Measurements from ENCODE around the gene WNT7B. TPM values are rescaled to one million over a fixed set of nuclear protein-coding genes. Genes with fewer than 3 reads are reported as not detected.

WNT7B gene
- total RNA-seq, 1 experiment from 2014 or later, result 5.6 TPM

DNA sequence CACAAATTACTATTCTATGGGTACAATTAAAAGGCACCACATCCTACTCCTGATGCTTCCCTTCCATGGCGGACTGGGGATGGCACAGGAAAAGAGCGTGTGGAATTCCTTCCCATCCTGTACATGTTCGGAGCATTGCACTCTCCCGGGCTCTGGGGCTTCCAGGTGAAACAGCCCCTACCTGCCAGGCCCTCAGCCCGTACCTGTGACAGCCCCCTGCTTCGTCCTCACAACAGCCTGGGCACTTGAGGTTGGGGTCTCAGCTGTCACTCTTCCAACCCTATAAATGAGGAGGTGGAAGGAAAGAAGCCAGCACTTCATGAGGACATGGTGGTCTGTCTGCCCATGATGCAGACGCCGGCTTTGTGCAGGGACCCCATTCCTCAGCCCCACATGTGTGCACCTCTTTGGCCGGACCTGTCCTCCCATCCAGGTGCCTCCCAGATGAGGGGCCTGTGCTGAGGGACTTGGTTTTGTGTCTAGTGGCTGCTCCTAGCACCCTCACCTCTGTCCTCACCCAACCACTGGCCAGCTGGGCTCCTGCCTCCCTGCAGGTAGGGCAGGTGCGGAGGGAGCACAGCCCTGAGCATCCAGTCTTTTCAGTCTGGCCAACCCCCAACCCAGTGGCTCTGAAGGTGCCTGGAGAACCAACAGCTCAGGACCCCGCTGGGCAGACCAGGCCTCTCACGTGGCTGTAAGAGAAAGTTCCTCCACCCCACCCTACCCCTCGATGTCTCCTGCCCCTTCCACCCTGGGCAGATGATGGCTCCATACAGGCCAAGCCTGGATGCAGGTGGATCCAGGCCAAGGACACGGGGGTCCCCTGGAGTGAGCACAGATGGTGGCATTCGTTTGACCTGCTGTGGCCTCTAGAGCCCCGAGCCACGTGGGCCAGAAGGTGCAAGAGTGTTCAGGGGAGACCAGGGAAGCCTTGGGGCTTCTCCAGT lies 23.4 kb upstream of the WNT7B start:
- DNase-seq, result no peak

DNA sequence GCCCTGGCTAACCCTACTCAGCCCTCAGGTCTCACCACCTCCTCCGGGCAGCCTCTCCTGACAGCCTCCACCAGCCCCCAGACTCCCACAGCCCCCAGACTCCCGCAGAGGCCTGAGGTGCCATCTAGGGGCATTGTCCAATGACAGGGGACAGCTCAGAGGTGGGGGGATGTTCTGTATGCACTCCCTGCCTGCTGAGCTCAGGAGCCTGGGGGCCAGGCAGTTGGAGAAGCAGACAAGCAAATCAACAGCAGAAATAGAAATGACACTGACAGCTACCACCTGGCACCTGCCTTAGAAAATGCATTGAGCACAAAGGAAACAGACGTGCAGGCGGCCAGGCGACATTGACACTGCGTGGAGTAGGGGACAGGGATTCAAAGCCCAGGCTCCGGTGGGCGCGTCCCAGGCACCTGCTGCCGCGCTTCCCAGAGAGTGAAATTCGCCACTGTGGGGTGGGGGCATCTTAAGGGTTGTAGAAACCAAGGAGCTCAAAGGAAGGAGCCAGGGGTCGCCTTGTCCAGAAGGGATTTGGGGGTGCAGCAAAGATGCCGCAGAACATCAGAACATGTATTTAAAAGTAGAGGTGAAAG lies 22.5 kb upstream of the WNT7B start:
- Histone ChIP-seq H3K4me3 (no peak overlapping the region), H3K36me3 (no peaks in the 10 kb centered on the region), H3K27me3 (no peaks in the 10 kb centered on the region), H3K9me3 (no peaks in the 10 kb centered on the region)
- DNase-seq, result no peak

More for the DNA sequence above, 23.4 kb upstream of the WNT7B start:
- Histone ChIP-seq H3K4me3 (no peak overlapping the region), H3K36me3 (no peaks in the 10 kb centered on the region), H3K27me3 (no peaks in the 10 kb centered on the region), H3K9me3 (no peaks in the 10 kb centered on the region)

GRCh38 chr22:45998638-45999378 lies 21.8 kb upstream of the WNT7B start:
- H3K36me3 ChIP-seq, result no peaks in the 10 kb centered on the region
- no peaks in the 10 kb centered on the region for H3K27me3 ChIP-seq
- no peaks in the 10 kb centered on the region for H3K9me3 ChIP-seq
- H3K4me3 ChIP-seq, result no peak overlapping the region
- no peak for DNase-seq

DNA sequence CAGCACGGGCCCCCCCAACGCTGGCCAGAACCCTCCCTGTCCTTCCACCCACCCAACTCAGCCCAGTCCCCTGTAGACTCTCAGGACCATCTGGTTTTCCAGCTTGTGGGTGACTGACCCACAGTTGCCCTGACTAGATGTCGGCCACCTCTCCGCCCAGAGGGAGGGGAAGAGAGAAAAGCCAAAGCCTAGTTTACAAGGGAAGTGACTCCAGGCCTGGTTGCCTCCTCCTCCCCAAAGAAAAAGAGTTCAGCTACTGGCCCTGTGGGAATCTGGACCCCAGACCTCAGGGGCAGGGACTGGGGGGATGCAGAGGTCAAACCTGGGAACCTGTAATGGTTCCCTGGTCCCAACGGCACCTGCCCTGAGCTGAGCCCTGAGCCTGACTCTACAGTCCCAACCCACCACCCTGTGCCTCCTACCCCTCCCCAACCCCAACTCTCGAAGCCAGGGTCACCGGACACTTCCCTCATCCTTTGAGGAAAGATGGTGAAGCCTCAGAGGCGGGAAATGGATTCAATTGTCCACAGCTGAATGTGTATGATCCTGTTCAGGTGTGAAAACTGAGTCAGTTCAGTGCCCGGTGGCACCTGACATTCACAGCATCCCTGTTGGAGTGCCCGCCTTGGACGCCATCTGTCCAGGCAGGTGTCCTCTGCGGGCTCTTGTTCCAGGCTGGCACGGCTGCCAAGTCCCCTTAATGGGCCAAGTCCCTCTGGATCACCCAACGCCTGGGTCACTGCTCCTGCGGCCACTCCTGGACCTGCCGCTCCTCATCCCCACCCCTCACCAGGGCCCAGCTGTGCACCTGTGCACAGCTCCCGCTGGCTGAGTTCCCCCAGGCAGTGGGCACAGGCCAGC lies 21.0 kb upstream of the WNT7B start:
- Histone ChIP-seq H3K9me3 (no peaks in the 10 kb centered on the region), H3K4me3 (0 out of 2 replicates have a peak overlapping the region, but pooled peaks have one; percentile 4), H3K36me3 (no peaks in the 10 kb centered on the region), H3K27me3 (no peaks in the 10 kb centered on the region)
- DNase-seq, result no peak

- H3K27me3 ChIP-seq, result no peaks in the 10 kb centered on the region
- DNase-seq, result peak; percentile 97
- no peaks in the 10 kb centered on the region for H3K9me3 ChIP-seq
- no peaks in the 10 kb centered on the region for H3K36me3 ChIP-seq
- H3K4me3 ChIP-seq, result 0 out of 2 replicates have a peak overlapping the region, but pooled peaks have one; percentile 4
Measured at GRCh38 chr22:45997077-45997776, 20.3 kb upstream of the WNT7B start.

DNA sequence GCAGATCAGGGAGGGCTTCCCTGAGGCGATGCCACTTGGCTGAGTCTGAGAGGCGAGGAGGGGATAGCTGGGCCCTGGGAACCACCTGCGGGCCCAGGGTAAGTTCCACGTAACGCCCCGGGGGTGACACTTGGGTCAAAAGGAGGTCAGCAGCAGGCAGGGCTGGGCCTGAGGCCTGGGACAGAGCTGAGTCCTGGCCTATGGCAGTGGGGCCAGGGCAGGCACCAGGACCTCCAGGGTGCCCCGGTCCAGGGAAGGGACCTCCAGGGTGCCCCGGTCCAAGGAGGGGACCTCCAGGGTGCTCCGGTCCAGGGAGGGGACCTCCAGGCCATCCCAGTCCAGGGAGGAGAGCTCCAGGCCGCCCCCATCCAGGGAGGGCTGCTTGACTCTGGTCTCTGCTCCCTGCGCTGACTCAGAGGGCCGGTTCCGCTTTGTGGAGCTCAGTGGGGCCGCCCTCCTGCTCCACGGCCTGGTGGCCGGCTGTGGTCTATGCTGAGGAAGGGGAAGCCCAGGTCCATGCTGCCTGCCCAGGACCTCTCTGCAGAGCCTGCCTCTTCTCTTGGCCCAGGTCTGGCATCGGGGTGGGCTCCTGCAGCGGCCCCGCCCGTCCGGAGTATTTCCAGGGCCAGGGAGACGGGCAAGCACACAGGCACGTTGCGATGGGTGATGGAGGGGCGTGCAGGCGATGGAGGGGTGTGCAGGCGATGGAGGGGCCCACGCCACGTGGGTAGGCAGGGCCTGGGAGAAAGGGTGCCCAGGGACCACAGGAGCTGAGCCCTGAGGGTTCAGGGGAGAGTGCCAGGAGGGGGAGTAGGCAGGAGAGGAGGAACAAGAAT lies 19.5 kb upstream of the WNT7B start:
- Histone ChIP-seq H3K27me3 (no peaks in the 10 kb centered on the region), H3K9me3 (no peaks in the 10 kb centered on the region), H3K36me3 (no peaks in the 10 kb centered on the region), H3K4me3 (no peak overlapping the region)
- DNase-seq, result peak; percentile 43

- DNase-seq, result no peak
- no peaks in the 10 kb centered on the region for H3K27me3 ChIP-seq
- no peaks in the 10 kb centered on the region for H3K9me3 ChIP-seq
- no peaks in the 10 kb centered on the region for H3K36me3 ChIP-seq
- H3K4me3 ChIP-seq, result no peak overlapping the region
Measured at GRCh38 chr22:45995405-45996101, 18.6 kb upstream of the WNT7B start.

- no peaks in the 10 kb centered on the region for H3K36me3 ChIP-seq
- no peaks in the 10 kb centered on the region for H3K9me3 ChIP-seq
- no peak overlapping the region for H3K4me3 ChIP-seq
- peak; percentile 73 for DNase-seq
- no peaks in the 10 kb centered on the region for H3K27me3 ChIP-seq
Measured at GRCh38 chr22:45994491-45995404, 17.8 kb upstream of the WNT7B start.

- Histone ChIP-seq H3K36me3 (no peaks in the 10 kb centered on the region), H3K27me3 (no peaks in the 10 kb centered on the region), H3K9me3 (no peaks in the 10 kb centered on the region), H3K4me3 (no peak overlapping the region)
- no peak for DNase-seq
Measured at GRCh38 chr22:45993841-45994240, 16.9 kb upstream of the WNT7B start.

- no peaks in the 10 kb centered on the region for H3K9me3 ChIP-seq
- H3K4me3 ChIP-seq, result no peak overlapping the region
- H3K27me3 ChIP-seq, result no peaks in the 10 kb centered on the region
- H3K36me3 ChIP-seq, result no peaks in the 10 kb centered on the region
- no peak for DNase-seq
Measured at GRCh38 chr22:45993143-45993692, 16.3 kb upstream of the WNT7B start.

- Histone ChIP-seq H3K9me3 (no peaks in the 10 kb centered on the region), H3K27me3 (no peaks in the 10 kb centered on the region), H3K4me3 (no peak overlapping the region), H3K36me3 (no peaks in the 10 kb centered on the region)
- DNase-seq, result no peak
Measured at GRCh38 chr22:45992737-45993136, 15.8 kb upstream of the WNT7B start.

DNA sequence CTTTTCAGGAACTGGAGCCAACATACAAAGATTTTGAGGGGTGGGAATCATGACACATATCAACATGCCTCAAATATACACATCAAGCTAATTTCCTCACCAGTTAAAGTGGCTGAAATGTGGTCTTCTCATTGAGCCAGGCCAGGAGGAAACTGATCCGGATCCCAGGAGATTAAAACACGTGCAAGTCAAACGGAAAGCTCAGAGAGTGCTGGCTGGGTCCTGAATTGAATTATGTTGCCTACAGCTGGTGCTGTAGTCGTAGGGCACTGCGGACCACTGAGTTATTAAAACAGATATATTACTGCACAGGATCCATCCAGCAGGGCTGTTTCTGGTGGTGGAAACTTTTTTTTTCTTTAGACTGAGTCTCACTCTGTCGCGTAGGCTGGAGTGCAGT lies 14.1 kb upstream of the WNT7B start:
- DNase-seq, result no peak
- Histone ChIP-seq H3K4me3 (no peak overlapping the region), H3K27me3 (no peaks in the 10 kb centered on the region), H3K9me3 (no peaks in the 10 kb centered on the region), H3K36me3 (no peaks in the 10 kb centered on the region)

DNA sequence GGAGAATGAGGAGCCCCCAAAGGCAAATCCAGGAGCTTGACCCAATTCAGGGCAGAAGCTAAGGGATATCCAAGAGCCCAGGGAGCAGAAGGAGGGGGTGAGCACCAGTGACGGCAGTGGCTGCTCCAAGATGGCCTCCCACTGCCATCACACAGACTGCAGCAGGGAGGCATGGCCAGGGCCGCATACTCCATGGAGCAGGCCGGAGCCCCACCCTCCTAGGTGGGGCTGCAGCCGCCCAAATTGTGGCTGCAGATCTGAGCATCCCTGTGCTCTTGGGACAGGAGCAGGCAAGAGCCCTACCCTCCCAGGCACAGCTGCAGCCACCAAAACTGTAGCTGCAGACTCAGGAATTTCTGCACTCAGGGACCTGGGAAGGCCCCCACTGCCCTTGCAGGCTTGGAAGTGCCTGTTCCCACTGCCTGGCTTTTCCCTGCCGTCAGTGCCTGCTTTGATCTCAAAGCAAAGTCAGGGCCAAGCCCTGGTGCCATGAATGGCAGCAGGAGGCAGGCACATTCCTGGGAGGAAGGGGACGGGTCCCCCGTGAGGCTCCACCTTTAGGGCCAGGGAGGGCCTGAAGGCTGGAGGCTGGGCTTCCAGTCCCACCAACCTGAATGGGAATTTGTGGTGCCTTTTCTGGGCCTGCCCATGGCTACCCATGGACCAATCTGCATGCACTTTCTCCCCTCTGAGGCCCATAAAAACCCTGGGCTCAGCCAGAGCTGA lies 10.3 kb upstream of the WNT7B start:
- DNase-seq, result no peak
- Histone ChIP-seq H3K36me3 (no peaks in the 10 kb centered on the region), H3K27me3 (no peaks in the 10 kb centered on the region), H3K4me3 (no peak overlapping the region), H3K9me3 (no peaks in the 10 kb centered on the region)
